Sigmoid colon (tissue), 7 donors: Measurements from ENCODE around the gene TBX18. TPM values are rescaled to one million over a fixed set of nuclear protein-coding genes. Genes with fewer than 3 reads are reported as not detected.

ENCODE experiments used
- DNase-seq: peaks from one replicate; pipeline ENCODE4 v3.0.0-alpha.2; 2019
- H3K27ac ChIP-seq, 4 donors: fragments of 200-600 bp; sonication (generic); one replicate each; pipeline ENCODE4 v1.5.1; 2016 to 2019; ENCODE audit warnings: mild to moderate bottlenecking in 1 of 4
- H3K27me3 ChIP-seq, 3 donors: fragments of 200-600 bp; sonication (generic); one replicate each; pipeline ENCODE4 v1.5.1; 2019; ENCODE audit warnings: mild to moderate bottlenecking in 1 of 3
- H3K36me3 ChIP-seq, 4 donors: fragments of 200-600 bp; sonication (generic); one replicate each; pipeline ENCODE4 v1.5.1; 2016 to 2019
- H3K4me1 ChIP-seq, 4 donors: fragments of 200-600 bp; sonication (generic); one replicate each; pipeline ENCODE4 v1.5.1; 2017 to 2019
- H3K4me3 ChIP-seq, 4 donors: fragments of 200-600 bp; sonication (generic); one replicate each; pipeline ENCODE4 v1.5.1; 2017 to 2019; ENCODE audit warnings: mild to moderate bottlenecking in 2 of 4, moderate library complexity in 1 of 4
- H3K9me3 ChIP-seq, 4 donors: fragments of 200-600 bp in 3 of 4; sonication (generic) in 3 of 4; one replicate each; pipeline versions ENCODE4 v1.5.1 to v1.6.1; 2013 to 2019
- EP300 ChIP-seq, 4 donors: sonication (generic); formaldehyde crosslinking; IDR thresholded peaks; one replicate each; pipeline ENCODE4 v1.6.1; 2017; ENCODE audit warnings: antibody characterized with exemption in 4 of 4
- POLR2A ChIP-seq, 2 donors: fragments of 450-650 bp; IDR thresholded peaks; one replicate each; pipeline ENCODE4 v1.6.1; 2016; ENCODE audit warnings: antibody characterized with exemption in 2 of 2, mild to moderate bottlenecking in 2 of 2, moderate library complexity in 2 of 2
- POLR2AphosphoS5 ChIP-seq, 4 donors: sonication (generic); formaldehyde crosslinking; IDR thresholded peaks; one replicate each; pipeline ENCODE4 v1.6.1; 2017; ENCODE audit warnings: antibody characterized with exemption in 4 of 4
- WGBS, 2 donors: extraction: QIAGEN DNeasy Blood & Tissue Kit; methylation state at CpG; one replicate each; pipeline ENCODE4 v1.1.7; 2013; 5-methylcytosine and 5-hydroxymethylcytosine counted together
- intact Hi-C: fragments of 100-400 bp; cut with DNase I; formaldehyde crosslinking; loops from one replicate; pipeline ENCODE4 v1.15.1; 2023
- polyA plus RNA-seq, 3 donors: library from polyadenylated mRNA; stranded (reverse); fragments of 200-250 nt; gene quantifications; one replicate each; pipeline ENCODE4 v1.2.3, GENCODE V29; 2013
- total RNA-seq, 4 donors: library from RNA; depleted of rRNA; stranded (reverse); fragments of >200 nt; gene quantifications; one replicate each; pipeline ENCODE4 v1.1.0, GENCODE V29; 2016
- TF ChIP-seq, protein P1 (sequence below), 4 experiments: fragments of 450-650 bp in 3 of 4; fragments of 200-600 bp in 1 of 4; IDR thresholded peaks; one replicate each; pipeline ENCODE4 v1.5.1; 2016 to 2019; ENCODE audit warnings: antibody characterized with exemption in 4 of 4, mild to moderate bottlenecking in 3 of 4, moderate library complexity in 2 of 4
- donor health status: healthy with polysubstance abuse.
- donor health status: Bipolar disorder and iron deficiency.
- donor health status: healthy.

The TBX18 gene
- total and polyA plus RNA-seq, 7 donors: under 0.01 to 4.6 (median 0.49) TPM

DNA sequence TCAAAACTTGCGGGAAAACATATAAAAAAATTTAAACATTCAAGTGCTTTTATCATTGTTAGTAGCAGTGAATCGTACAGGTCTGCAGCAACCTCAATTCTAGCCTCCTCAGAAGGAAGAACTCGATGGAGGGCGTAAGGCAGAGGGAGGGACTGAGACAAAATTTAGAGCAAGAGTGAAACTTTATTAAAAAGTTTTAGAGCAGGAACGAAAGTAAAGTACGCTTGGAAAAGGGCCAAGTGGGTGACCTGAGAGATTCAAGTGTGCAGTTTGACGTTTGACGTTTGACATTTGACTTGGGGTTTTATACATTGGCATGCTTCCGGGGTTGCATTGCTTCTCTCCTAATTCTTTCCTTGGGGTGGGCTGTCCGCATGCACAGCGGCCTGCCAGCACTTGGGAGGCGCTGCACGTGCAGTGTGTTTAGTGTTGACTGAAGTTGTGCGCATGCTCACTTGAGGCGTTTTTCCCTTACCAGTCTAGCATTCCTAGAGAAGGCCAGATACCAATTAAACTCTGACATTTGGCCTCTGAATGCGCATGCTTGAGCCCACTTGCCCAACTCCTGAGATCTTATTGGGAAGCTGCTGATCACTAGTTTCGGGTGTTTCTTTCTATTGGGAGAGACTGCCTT is 82.6 kb downstream of the TBX18 start:
- no peak for DNase-seq
- 82 to 88% methylated on average over 17 of the region's 17 CpGs for WGBS, 2 donors
- TF ChIP-seq POLR2AphosphoS5 (IDR thresholded peaks at IDR 0.05) (no peak), POLR2A (IDR thresholded peaks at IDR 0.05) (no peak), EP300 (IDR thresholded peaks at IDR 0.05) (no peak)
- TF ChIP-seq, protein P1, sequence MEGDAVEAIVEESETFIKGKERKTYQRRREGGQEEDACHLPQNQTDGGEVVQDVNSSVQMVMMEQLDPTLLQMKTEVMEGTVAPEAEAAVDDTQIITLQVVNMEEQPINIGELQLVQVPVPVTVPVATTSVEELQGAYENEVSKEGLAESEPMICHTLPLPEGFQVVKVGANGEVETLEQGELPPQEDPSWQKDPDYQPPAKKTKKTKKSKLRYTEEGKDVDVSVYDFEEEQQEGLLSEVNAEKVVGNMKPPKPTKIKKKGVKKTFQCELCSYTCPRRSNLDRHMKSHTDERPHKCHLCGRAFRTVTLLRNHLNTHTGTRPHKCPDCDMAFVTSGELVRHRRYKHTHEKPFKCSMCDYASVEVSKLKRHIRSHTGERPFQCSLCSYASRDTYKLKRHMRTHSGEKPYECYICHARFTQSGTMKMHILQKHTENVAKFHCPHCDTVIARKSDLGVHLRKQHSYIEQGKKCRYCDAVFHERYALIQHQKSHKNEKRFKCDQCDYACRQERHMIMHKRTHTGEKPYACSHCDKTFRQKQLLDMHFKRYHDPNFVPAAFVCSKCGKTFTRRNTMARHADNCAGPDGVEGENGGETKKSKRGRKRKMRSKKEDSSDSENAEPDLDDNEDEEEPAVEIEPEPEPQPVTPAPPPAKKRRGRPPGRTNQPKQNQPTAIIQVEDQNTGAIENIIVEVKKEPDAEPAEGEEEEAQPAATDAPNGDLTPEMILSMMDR (IDR thresholded peaks at IDR 0.05): no peak

DNA sequence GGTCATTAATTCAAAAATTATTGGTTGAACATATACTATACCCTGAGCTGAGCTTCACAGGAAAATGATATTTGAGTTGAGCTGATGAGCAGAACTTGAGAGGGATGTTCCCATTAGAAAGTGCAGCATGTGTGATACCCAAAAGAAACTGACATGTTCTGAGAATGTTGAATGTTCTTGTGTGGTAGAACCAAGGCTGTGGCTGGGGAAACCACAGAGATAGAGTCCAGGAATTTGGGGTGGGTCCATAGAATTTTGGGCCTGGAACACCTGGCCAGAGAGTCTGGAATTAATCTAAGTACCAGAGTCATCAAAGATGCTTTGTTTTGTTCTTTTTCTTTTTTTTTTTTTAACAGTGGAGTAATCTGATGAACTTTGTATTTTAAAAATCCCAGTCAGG is 88.7 kb downstream of the TBX18 start:
- Histone ChIP-seq H3K4me1 (no peaks in the 10 kb centered on the region), H3K27me3 (no peaks in the 10 kb centered on the region), H3K27ac (no peak overlapping the region), H3K9me3 (no peaks in the 10 kb centered on the region), H3K36me3 (no peaks in the 10 kb centered on the region), H3K4me3 (no peak overlapping the region)
- no peak for DNase-seq
- intact Hi-C loops: no loop called here
- TF ChIP-seq POLR2A (IDR thresholded peaks at IDR 0.05) (no peak), POLR2AphosphoS5 (IDR thresholded peaks at IDR 0.05) (no peak), EP300 (IDR thresholded peaks at IDR 0.05) (no peak)
- TF ChIP-seq, protein P1 (IDR thresholded peaks at IDR 0.05): no peak

More for the DNA sequence above, 82.6 kb downstream of the TBX18 start:
- Histone ChIP-seq H3K9me3 (no peaks in the 10 kb centered on the region), H3K4me3 (no peak overlapping the region), H3K27me3 (no peaks in the 10 kb centered on the region), H3K27ac (no peak overlapping the region), H3K4me1 (peaks cover 0 to 4% (median 0%) of the 10 kb centered on the region in 4 donors), H3K36me3 (no peaks in the 10 kb centered on the region)
- intact Hi-C loops: no loop called here

DNA sequence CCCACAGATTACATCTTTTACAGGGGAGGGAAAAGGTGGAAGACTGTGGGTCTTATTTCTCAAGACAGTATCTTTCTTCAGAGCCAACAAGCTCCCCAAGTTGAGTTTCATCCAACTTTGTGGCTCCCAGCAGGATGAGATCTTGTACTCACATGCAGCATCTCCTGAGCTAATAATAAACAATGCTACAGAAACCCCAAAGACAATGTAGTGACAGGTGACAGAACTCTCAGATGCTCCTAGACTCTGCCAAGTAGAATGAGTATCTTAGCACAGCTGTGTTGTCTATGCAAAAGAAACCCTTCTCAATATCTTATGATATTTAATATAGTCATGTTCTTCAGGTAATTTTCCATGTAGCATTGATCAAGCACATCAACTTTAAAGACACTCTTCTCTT is 90.0 kb downstream of the TBX18 start:
- Histone ChIP-seq H3K4me1 (no peaks in the 10 kb centered on the region), H3K27ac (no peak overlapping the region), H3K4me3 (no peak overlapping the region), H3K27me3 (no peaks in the 10 kb centered on the region), H3K9me3 (no peaks in the 10 kb centered on the region), H3K36me3 (no peaks in the 10 kb centered on the region)
- TF ChIP-seq, protein P1 (IDR thresholded peaks at IDR 0.05): no peak
- TF ChIP-seq POLR2A (IDR thresholded peaks at IDR 0.05) (no peak), EP300 (IDR thresholded peaks at IDR 0.05) (no peak), POLR2AphosphoS5 (IDR thresholded peaks at IDR 0.05) (no peak)
- intact Hi-C loops: no loop called here
- DNase-seq: no peak

DNA sequence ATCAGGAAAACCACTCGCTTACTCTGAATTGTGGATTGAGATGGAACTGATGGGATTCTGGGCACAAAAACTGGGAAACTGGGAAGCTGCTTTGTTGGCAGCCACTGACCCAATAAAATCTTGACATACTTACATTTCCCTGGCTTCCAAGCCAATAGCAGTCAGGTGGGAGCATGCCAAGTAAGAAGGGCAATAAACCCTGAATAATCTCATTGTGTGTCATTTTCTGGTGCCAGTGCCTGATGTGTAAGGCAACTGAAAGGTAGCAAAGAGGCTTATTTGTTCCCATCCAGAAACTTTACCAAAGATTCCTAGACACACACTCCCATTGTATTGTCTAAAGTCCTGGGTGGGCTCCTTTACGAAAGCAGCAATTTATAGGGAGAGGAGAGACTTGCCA is 93.2 kb downstream of the TBX18 start:
- Histone ChIP-seq H3K27ac (no peak overlapping the region), H3K9me3 (no peaks in the 10 kb centered on the region), H3K4me3 (no peak overlapping the region), H3K4me1 (no peaks in the 10 kb centered on the region), H3K36me3 (no peaks in the 10 kb centered on the region), H3K27me3 (no peaks in the 10 kb centered on the region)
- intact Hi-C loops: no loop called here
- no peak for DNase-seq
- WGBS, 2 donors: 32 to 58% methylated on average over 2 of the region's 2 CpGs
- no peak for TF ChIP-seq POLR2A (IDR thresholded peaks at IDR 0.05)
- TF ChIP-seq, protein P1 (IDR thresholded peaks at IDR 0.05): no peak
- TF ChIP-seq POLR2AphosphoS5 (IDR thresholded peaks at IDR 0.05): no peak
- TF ChIP-seq EP300 (IDR thresholded peaks at IDR 0.05): no peak

DNA sequence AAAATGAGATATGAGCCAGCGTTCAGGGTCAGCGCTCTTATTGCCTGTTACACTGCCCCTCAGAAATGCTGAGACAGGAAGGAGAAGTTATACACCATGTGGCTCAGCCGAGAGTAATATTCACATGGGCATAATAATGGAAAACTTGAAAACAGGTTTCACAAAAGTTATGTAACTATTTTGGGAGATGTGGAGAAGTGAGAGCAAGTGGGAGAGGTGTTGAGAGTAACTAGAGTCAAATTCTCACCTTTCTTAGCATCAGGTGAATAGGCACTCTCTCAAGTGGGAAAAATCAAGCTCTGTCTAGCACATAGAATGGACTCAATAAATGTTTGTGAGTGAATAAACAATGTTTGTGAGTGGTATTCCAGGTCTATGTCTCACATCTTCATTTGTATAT is 94.5 kb downstream of the TBX18 start:
- H3K4me3 ChIP-seq: no peak overlapping the region
- no peak for DNase-seq
- intact Hi-C loops: no loop called here
- H3K27me3 ChIP-seq: no peaks in the 10 kb centered on the region
- WGBS, 2 donors: 87 to 93% methylated on average over 3 of the region's 3 CpGs
- TF ChIP-seq, protein P1 (IDR thresholded peaks at IDR 0.05): no peak
- TF ChIP-seq POLR2A (IDR thresholded peaks at IDR 0.05): no peak
- TF ChIP-seq POLR2AphosphoS5 (IDR thresholded peaks at IDR 0.05): no peak
- no peak for TF ChIP-seq EP300 (IDR thresholded peaks at IDR 0.05)
- H3K9me3 ChIP-seq: no peaks in the 10 kb centered on the region
- no peak overlapping the region for H3K27ac ChIP-seq
- H3K36me3 ChIP-seq: no peaks in the 10 kb centered on the region
- H3K4me1 ChIP-seq: no peaks in the 10 kb centered on the region
